Panc1 (cell line): Measurements from ENCODE around the gene CEACAM3.

Experiments used
- POLR2AphosphoS5 ChIP-seq: IDR thresholded peaks from 2 replicates; pipeline ENCODE4 v1.6.1; 2012; ENCODE audit warnings: mild to moderate bottlenecking, low read depth, low read length, moderate library complexity
- TF ChIP-seq, protein P1 (sequence below): fragments of 450-650 bp; IDR thresholded peaks from 2 replicates; pipeline ENCODE4 v1.5.1; 2017; ENCODE audit warnings: mild to moderate bottlenecking

DNA sequence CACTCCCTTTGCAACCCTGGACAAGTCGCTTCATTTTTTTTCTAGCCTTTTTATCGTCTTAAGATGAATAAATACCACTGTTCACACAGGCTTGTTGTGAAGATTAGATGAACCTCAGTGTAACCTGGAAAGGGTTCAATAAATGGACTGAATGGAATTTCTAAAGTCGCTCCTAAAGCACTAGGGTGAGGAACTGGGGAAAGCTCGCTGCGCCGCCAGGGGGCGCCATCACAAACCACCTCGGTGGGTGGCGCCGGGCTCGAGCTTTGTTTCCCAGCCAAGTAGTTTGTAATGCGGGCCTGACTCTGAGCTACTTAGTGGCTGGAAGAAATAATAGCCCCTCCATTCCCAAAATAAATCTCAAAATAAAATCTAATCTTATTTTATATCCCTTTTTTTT is 43.2 kb upstream of the CEACAM3 start:
- TF ChIP-seq, protein P1, sequence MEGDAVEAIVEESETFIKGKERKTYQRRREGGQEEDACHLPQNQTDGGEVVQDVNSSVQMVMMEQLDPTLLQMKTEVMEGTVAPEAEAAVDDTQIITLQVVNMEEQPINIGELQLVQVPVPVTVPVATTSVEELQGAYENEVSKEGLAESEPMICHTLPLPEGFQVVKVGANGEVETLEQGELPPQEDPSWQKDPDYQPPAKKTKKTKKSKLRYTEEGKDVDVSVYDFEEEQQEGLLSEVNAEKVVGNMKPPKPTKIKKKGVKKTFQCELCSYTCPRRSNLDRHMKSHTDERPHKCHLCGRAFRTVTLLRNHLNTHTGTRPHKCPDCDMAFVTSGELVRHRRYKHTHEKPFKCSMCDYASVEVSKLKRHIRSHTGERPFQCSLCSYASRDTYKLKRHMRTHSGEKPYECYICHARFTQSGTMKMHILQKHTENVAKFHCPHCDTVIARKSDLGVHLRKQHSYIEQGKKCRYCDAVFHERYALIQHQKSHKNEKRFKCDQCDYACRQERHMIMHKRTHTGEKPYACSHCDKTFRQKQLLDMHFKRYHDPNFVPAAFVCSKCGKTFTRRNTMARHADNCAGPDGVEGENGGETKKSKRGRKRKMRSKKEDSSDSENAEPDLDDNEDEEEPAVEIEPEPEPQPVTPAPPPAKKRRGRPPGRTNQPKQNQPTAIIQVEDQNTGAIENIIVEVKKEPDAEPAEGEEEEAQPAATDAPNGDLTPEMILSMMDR, result peak; percentile 70
- no peak for TF ChIP-seq POLR2AphosphoS5
